LNCAP (cell line): Measurements from ENCODE around the gene CARS1.

Experiments used
- CTCF ChIP-seq: fragments of 450-650 bp; IDR thresholded peaks from 2 replicates; pipeline ENCODE4 v1.5.1; 2017; ENCODE audit warnings: mild to moderate bottlenecking

CARS1 gene

GRCh38 chr11:2955906-2956476, 101.2 kb downstream of the CARS1 start:
- TF ChIP-seq CTCF: no peak

- no peak for TF ChIP-seq CTCF
Observed at GRCh38 chr11:2954263-2954662, 103.0 kb downstream of the CARS1 start.

- no peak for TF ChIP-seq CTCF
Observed at GRCh38 chr11:2952290-2952689, 104.9 kb downstream of the CARS1 start.

- no peak for TF ChIP-seq CTCF
Observed at GRCh38 chr11:2951231-2952110, 105.8 kb downstream of the CARS1 start.
